Measurements from ENCODE around the gene COBLL1.
A peak's percentile ranks its signal among the peaks of the same experiment; 100 is the strongest.
"Not testable (repeated sequence)": the region's sequence is repeated elsewhere in the genome, so short reads cannot be mapped to it uniquely, and the experiment has no call there.

COBLL1 gene

GRCh38 chr2:164785457-164785856 lies 56.2 kb downstream of the COBLL1 start:
- DNase-seq (ENCODE audit: low spot score) (no peak), FAIRE-seq (no peak)

GRCh38 chr2:164784376-164784775 lies 57.2 kb downstream of the COBLL1 start:
- DNase-seq (ENCODE audit: low spot score) (no peak), FAIRE-seq (no peak)

GRCh38 chr2:164782323-164782722 lies 59.3 kb downstream of the COBLL1 start:
- DNase-seq (ENCODE audit: low spot score), result no peak
- FAIRE-seq, result no peak

GRCh38 chr2:164781394-164781793 lies 60.2 kb downstream of the COBLL1 start:
- FAIRE-seq, result no peak
- DNase-seq (ENCODE audit: low spot score), result no peak

- DNase-seq (ENCODE audit: low spot score), result no peak
Measured at GRCh38 chr2:164780611-164781178, 60.9 kb downstream of the COBLL1 start.

GRCh38 chr2:164779383-164780057 lies 62.1 kb downstream of the COBLL1 start:
- no peak for FAIRE-seq
- DNase-seq (ENCODE audit: low spot score), result no peak

More at GRCh38 chr2:164780611-164781178, 60.9 kb downstream of the COBLL1 start:
- FAIRE-seq, result no peak

GRCh38 chr2:164778723-164779122 lies 62.9 kb downstream of the COBLL1 start:
- no peak for DNase-seq (ENCODE audit: low spot score)
- FAIRE-seq, result no peak

GRCh38 chr2:164777847-164778461 lies 63.7 kb downstream of the COBLL1 start:
- FAIRE-seq, result no peak

GRCh38 chr2:164773635-164774034 lies 68.0 kb downstream of the COBLL1 start:
- no peak for FAIRE-seq

More at GRCh38 chr2:164777847-164778461, 63.7 kb downstream of the COBLL1 start:
- DNase-seq (ENCODE audit: low spot score), result no peak

GRCh38 chr2:164773091-164773490 lies 68.5 kb downstream of the COBLL1 start:
- FAIRE-seq (no peak), DNase-seq (ENCODE audit: low spot score) (no peak)

More at GRCh38 chr2:164773635-164774034, 68.0 kb downstream of the COBLL1 start:
- no peak for DNase-seq (ENCODE audit: low spot score)

- FAIRE-seq, result no peak
- no peak for DNase-seq (ENCODE audit: low spot score)
Measured at GRCh38 chr2:164771897-164772296, 69.7 kb downstream of the COBLL1 start.

- no peak for FAIRE-seq
- no peak for DNase-seq (ENCODE audit: low spot score)
Measured at GRCh38 chr2:164770421-164770916, 71.2 kb downstream of the COBLL1 start.

GRCh38 chr2:164766954-164767320 lies 74.7 kb downstream of the COBLL1 start:
- no peak for FAIRE-seq
- no peak for DNase-seq (ENCODE audit: low spot score)

- FAIRE-seq (no peak), DNase-seq (ENCODE audit: low spot score) (no peak)
Measured at GRCh38 chr2:164766216-164766953, 75.2 kb downstream of the COBLL1 start.

- no peak for FAIRE-seq
Measured at GRCh38 chr2:164764996-164765395, 76.6 kb downstream of the COBLL1 start.

GRCh38 chr2:164764474-164764873 lies 77.1 kb downstream of the COBLL1 start:
- FAIRE-seq, result no peak
- DNase-seq (ENCODE audit: low spot score), result no peak

More at GRCh38 chr2:164764996-164765395, 76.6 kb downstream of the COBLL1 start:
- no peak for DNase-seq (ENCODE audit: low spot score)

GRCh38 chr2:164763431-164763830 lies 78.2 kb downstream of the COBLL1 start:
- DNase-seq (ENCODE audit: low spot score) (no peak), FAIRE-seq (peak; percentile 15)

GRCh38 chr2:164761737-164762460 lies 79.7 kb downstream of the COBLL1 start:
- DNase-seq (ENCODE audit: low spot score) (peak; percentile 19), FAIRE-seq (peak; percentile 76)

- FAIRE-seq, result not testable (repeated sequence)
- peak; percentile 30 for DNase-seq (ENCODE audit: low spot score)
Measured at GRCh38 chr2:164761201-164761600, 80.4 kb downstream of the COBLL1 start.

GRCh38 chr2:164760179-164760578 lies 81.4 kb downstream of the COBLL1 start:
- DNase-seq (ENCODE audit: low spot score) (no peak), FAIRE-seq (no peak)
